GM12872 (cell line): ENCODE results near the gene JAG2.

ENCODE experiments used
- TF ChIP-seq, protein P1 (sequence below): IDR thresholded peaks from 3 replicates; pipeline ENCODE4 v1.5.1; 2011; ENCODE audit warnings: low read depth, mild to moderate bottlenecking, low read length, moderate library complexity; ENCODE audit not compliant: insufficient read depth

Gene JAG2

GRCh38 chr14:105105158-105105557 lies 63.4 kb downstream of the JAG2 start:
- TF ChIP-seq, protein P1, sequence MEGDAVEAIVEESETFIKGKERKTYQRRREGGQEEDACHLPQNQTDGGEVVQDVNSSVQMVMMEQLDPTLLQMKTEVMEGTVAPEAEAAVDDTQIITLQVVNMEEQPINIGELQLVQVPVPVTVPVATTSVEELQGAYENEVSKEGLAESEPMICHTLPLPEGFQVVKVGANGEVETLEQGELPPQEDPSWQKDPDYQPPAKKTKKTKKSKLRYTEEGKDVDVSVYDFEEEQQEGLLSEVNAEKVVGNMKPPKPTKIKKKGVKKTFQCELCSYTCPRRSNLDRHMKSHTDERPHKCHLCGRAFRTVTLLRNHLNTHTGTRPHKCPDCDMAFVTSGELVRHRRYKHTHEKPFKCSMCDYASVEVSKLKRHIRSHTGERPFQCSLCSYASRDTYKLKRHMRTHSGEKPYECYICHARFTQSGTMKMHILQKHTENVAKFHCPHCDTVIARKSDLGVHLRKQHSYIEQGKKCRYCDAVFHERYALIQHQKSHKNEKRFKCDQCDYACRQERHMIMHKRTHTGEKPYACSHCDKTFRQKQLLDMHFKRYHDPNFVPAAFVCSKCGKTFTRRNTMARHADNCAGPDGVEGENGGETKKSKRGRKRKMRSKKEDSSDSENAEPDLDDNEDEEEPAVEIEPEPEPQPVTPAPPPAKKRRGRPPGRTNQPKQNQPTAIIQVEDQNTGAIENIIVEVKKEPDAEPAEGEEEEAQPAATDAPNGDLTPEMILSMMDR = no peak

- TF ChIP-seq, protein P1 = no peak
Measured at GRCh38 chr14:105102893-105103292, 65.7 kb downstream of the JAG2 start.

DNA sequence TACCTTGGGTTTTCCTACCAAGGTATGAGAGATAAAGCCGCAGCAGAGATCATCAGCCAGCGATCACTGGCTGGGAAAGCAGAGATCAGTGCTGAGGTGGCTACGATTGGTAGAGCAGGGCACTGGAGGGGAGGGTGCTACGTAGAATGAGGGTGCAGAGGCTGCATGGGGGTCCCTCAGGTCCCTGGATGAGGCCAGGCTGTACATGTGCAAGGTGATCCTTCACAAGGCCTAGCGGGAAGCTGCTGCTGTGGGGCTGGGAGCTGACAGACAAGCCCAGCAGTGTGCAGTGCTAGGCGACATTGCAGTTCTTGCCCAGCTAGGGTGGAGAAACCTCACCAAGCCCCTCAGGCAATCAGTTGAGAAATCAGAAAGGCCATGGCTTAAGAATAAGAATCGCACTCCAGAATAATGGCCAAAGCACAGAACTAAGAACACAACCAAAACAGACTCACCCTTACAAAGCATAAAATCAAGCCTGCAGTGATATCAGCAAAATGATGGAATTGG lies 66.2 kb downstream of the JAG2 start:
- TF ChIP-seq, protein P1 = no peak

- TF ChIP-seq, protein P1 = no peak
Measured at GRCh38 chr14:105100910-105101309, 67.7 kb downstream of the JAG2 start.

DNA sequence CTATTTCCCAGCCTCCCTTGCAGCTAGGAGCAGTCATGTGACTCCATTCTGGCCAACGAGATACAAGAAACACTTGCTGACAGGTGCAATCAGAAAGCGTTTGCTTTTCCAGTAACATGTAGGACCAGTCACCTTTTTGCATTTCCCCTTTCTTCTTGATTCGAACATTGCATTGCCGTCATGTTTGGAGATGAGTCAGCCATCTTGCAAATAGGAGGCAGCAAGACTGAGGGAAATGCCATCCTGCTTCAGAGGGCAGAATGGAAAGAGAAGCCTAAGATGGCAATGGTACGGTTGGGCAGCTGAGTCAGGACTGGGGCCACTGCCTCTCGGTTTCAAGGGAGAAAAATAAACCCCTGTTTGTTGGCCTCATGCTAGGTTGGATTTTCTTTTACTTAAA lies 68.8 kb downstream of the JAG2 start:
- TF ChIP-seq, protein P1 = no peak

- TF ChIP-seq, protein P1 = no peak
Measured at GRCh38 chr14:105098316-105098715, 70.3 kb downstream of the JAG2 start.

GRCh38 chr14:105097794-105098127 lies 70.8 kb downstream of the JAG2 start:
- TF ChIP-seq, protein P1 = no peak
